Measurements from ENCODE around the gene ARHGAP35.
"Not testable (repeated sequence)": the region's sequence is repeated elsewhere in the genome, so short reads cannot be mapped to it uniquely, and the experiment has no call there.

The ARHGAP35 gene

GRCh38 chr19:46845959-46846459 lies 14.8 kb upstream of the ARHGAP35 start:
- DNase-seq, result peak in 1 of 2 donors; percentile 29

GRCh38 chr19:46847528-46847927 lies 13.3 kb upstream of the ARHGAP35 start:
- DNase-seq, result no peak

- DNase-seq, result no peak
Observed at GRCh38 chr19:46848389-46848788, 12.4 kb upstream of the ARHGAP35 start.

GRCh38 chr19:46849610-46850009 lies 11.2 kb upstream of the ARHGAP35 start:
- DNase-seq, result peak in 1 of 2 donors; percentile 19

- DNase-seq, result peak; percentile 97
Observed at GRCh38 chr19:46850228-46851203, 10.3 kb upstream of the ARHGAP35 start, which contains the start of gene AP2S1. Gene AP2S1, minus strand, starts transcription at chr19:46850846. Its CDS starts 80 bp downstream, at chr19:46850766.

GRCh38 chr19:46852830-46853229 lies 8.0 kb upstream of the ARHGAP35 start:
- DNase-seq, result no peak

GRCh38 chr19:46854698-46855097 lies 6.1 kb upstream of the ARHGAP35 start:
- DNase-seq, result not testable (repeated sequence)

- DNase-seq, result peak; percentile 87 to 90
Observed at GRCh38 chr19:46856062-46857022, 4.5 kb upstream of the ARHGAP35 start.

- DNase-seq, result peak in 1 of 2 donors; percentile 11
Observed at GRCh38 chr19:46859637-46860124, 1.1 kb upstream of the ARHGAP35 start.

GRCh38 chr19:46860125-46860845 lies 512 bp upstream of the ARHGAP35 start:
- peak; percentile 96 for DNase-seq

- DNase-seq, result peak in 1 of 2 donors; percentile 17
Observed at GRCh38 chr19:46861691-46862502, 1.1 kb downstream of the ARHGAP35 start.

- DNase-seq, result no peak
Observed at GRCh38 chr19:46862503-46862834, 1.7 kb downstream of the ARHGAP35 start.

- DNase-seq, result no peak
Observed at GRCh38 chr19:46862974-46863632, 2.3 kb downstream of the ARHGAP35 start.

GRCh38 chr19:46863818-46864629 lies 3.2 kb downstream of the ARHGAP35 start:
- DNase-seq, result no peak

- DNase-seq, result no peak
Observed at GRCh38 chr19:46866407-46867136, 5.8 kb downstream of the ARHGAP35 start.

- DNase-seq, result no peak
Observed at GRCh38 chr19:46867170-46867569, 6.4 kb downstream of the ARHGAP35 start.

- DNase-seq, result no peak
Observed at GRCh38 chr19:46868025-46868802, 7.4 kb downstream of the ARHGAP35 start.

GRCh38 chr19:46871173-46871572 lies 10.4 kb downstream of the ARHGAP35 start:
- DNase-seq, result not testable (repeated sequence)
